Fibroblast of mammary gland (primary cell): ENCODE measurements around the gene RFFL.
A peak's percentile ranks its signal among the peaks of the same experiment; 100 is the strongest.

Experiments
- DNase-seq: peaks from one replicate; pipeline ENCODE4 v3.0.0-alpha.2; 2010; ENCODE audit warnings: low read depth
- H3K4me3 ChIP-seq: 2 replicates; pipeline ENCODE4 v1.5.1; 2011; ENCODE audit warnings: low read depth, mild to moderate bottlenecking, low read length, moderate library complexity; ENCODE audit not compliant: control insufficient read depth
- CTCF ChIP-seq: conservative IDR thresholded peaks from 2 replicates; pipeline ENCODE4 v1.5.1; 2011; ENCODE audit warnings: low read depth, low read length, inconsistent platforms; ENCODE audit not compliant: control insufficient read depth, insufficient read depth

The RFFL gene

GRCh38 chr17:35081638-35082037 lies 18.1 kb upstream of the RFFL start:
- no peak overlapping the region for H3K4me3 ChIP-seq
- TF ChIP-seq CTCF = no peak
- no peak for DNase-seq

- DNase-seq = no peak
Measured at GRCh38 chr17:35080536-35080935, 17.0 kb upstream of the RFFL start.

GRCh38 chr17:35079547-35080423 lies 16.3 kb upstream of the RFFL start:
- peak; percentile 87 for DNase-seq
- no peak overlapping the region for H3K4me3 ChIP-seq
- TF ChIP-seq CTCF = no peak

More at GRCh38 chr17:35080536-35080935, 17.0 kb upstream of the RFFL start:
- no peak for TF ChIP-seq CTCF
- no peak overlapping the region for H3K4me3 ChIP-seq

- H3K4me3 ChIP-seq = no peak overlapping the region
- no peak for TF ChIP-seq CTCF
- DNase-seq = no peak
Measured at GRCh38 chr17:35076874-35077273, 13.4 kb upstream of the RFFL start.

GRCh38 chr17:35074711-35075707 lies 11.5 kb upstream of the RFFL start:
- no peak for TF ChIP-seq CTCF
- no peak overlapping the region for H3K4me3 ChIP-seq
- no peak for DNase-seq

GRCh38 chr17:35073991-35074627 lies 10.6 kb upstream of the RFFL start:
- TF ChIP-seq CTCF = no peak
- no peak overlapping the region for H3K4me3 ChIP-seq
- DNase-seq = no peak
